Mesenchymal stem cell (in vitro differentiated cells and primary cell): Measurements from ENCODE around the gene SRCAP.
"Not testable (repeated sequence)": the region's sequence is repeated elsewhere in the genome, so short reads cannot be mapped to it uniquely, and the experiment has no call there.

Source experiments
- DNase-seq: peaks from one replicate; pipeline ENCODE4 v3.0.0-alpha.2; 2013
- H2AFZ ChIP-seq: one replicate; pipeline ENCODE4 v1.6.1; 2013; ENCODE audit warnings: low read depth, mild to moderate bottlenecking, control low read depth, inconsistent platforms, low read length, moderate library complexity
- H2AK5ac ChIP-seq: 2 replicates; pipeline ENCODE4 v1.6.1; 2013; ENCODE audit warnings: low read length, moderate library complexity, mild to moderate bottlenecking, inconsistent platforms; ENCODE audit not compliant: severe bottlenecking
- H2BK120ac ChIP-seq: one replicate; pipeline ENCODE4 v1.6.1; 2013; ENCODE audit warnings: low read depth, mild to moderate bottlenecking, inconsistent platforms, low read length, moderate library complexity
- H2BK12ac ChIP-seq, 2 experiments: one replicate each; pipeline ENCODE4 v1.6.1; 2013; ENCODE audit warnings: inconsistent platforms in 2 of 2, low read length in 2 of 2, mild to moderate bottlenecking in 2 of 2, moderate library complexity in 2 of 2, control low read depth in 1 of 2
- H2BK15ac ChIP-seq: one replicate; pipeline ENCODE4 v1.6.1; 2013; ENCODE audit warnings: mild to moderate bottlenecking, low read depth, inconsistent platforms; ENCODE audit not compliant: poor library complexity, severe bottlenecking
- H2BK5ac ChIP-seq: 2 replicates; pipeline ENCODE4 v1.6.1; 2013; ENCODE audit warnings: low read depth, mild to moderate bottlenecking, low read length, control low read depth, inconsistent platforms; ENCODE audit not compliant: poor library complexity, severe bottlenecking
- H3K14ac ChIP-seq, 2 experiments: one replicate each; pipeline ENCODE4 v1.6.1; 2013; ENCODE audit warnings: inconsistent platforms in 2 of 2, low read length in 2 of 2, control low read depth in 1 of 2, mild to moderate bottlenecking in 1 of 2, moderate library complexity in 1 of 2
- H3K18ac ChIP-seq, 2 experiments: one replicate each; pipeline ENCODE4 v1.6.1; 2013; ENCODE audit warnings: inconsistent platforms in 2 of 2, low read length in 2 of 2, control low read depth in 1 of 2, low read depth in 1 of 2, mild to moderate bottlenecking in 1 of 2
- H3K23ac ChIP-seq, 2 experiments: one replicate each; pipeline ENCODE4 v1.6.1; 2013; ENCODE audit warnings: inconsistent platforms in 2 of 2, low read length in 2 of 2, mild to moderate bottlenecking in 2 of 2, moderate library complexity in 2 of 2, control low read depth in 1 of 2
- H3K27ac ChIP-seq: 2 replicates; pipeline ENCODE4 v1.5.1; 2013; ENCODE audit warnings: mild to moderate bottlenecking, moderate library complexity, low read length, control low read depth, inconsistent platforms; ENCODE audit not compliant: poor library complexity, severe bottlenecking
- H3K27me3 ChIP-seq, 2 experiments: 2 replicates each; pipeline versions ENCODE4 v1.6.1 to v1.7.0; 2013; ENCODE audit warnings: low read length in 2 of 2, mild to moderate bottlenecking in 2 of 2, moderate library complexity in 2 of 2, control low read depth in 1 of 2, inconsistent platforms in 1 of 2; ENCODE audit not compliant: control insufficient read depth in 1 of 2, insufficient read depth in 1 of 2
- H3K36me3 ChIP-seq, 2 experiments: 2 replicates each; pipeline versions ENCODE4 v1.6.1 to v1.7.0; 2013; ENCODE audit warnings: low read length in 2 of 2, control low read depth in 1 of 2, inconsistent platforms in 1 of 2, low read depth in 1 of 2, mild to moderate bottlenecking in 1 of 2; ENCODE audit not compliant: insufficient read depth in 2 of 2, control insufficient read depth in 1 of 2
- H3K4ac ChIP-seq, 2 experiments: one replicate each; pipeline ENCODE4 v1.6.1; 2013; ENCODE audit warnings: inconsistent platforms in 2 of 2, low read length in 2 of 2, mild to moderate bottlenecking in 2 of 2, moderate library complexity in 2 of 2, control low read depth in 1 of 2, low read depth in 1 of 2
- H3K4me1 ChIP-seq: 2 replicates; pipeline ENCODE4 v1.6.1; 2013; ENCODE audit warnings: low read depth, low read length, control low read depth; ENCODE audit not compliant: control insufficient read depth, insufficient read depth
- H3K4me2 ChIP-seq: 2 replicates; pipeline ENCODE4 v1.6.1; 2013; ENCODE audit warnings: low read length, mild to moderate bottlenecking, inconsistent platforms; ENCODE audit not compliant: poor library complexity, severe bottlenecking
- H3K4me3 ChIP-seq, 2 experiments: 2 replicates each; pipeline versions ENCODE4 v1.5.1 to v1.7.0; 2013; ENCODE audit warnings: low read length in 2 of 2, mild to moderate bottlenecking in 2 of 2, control low read depth in 1 of 2, low read depth in 1 of 2; ENCODE audit not compliant: insufficient read depth in 1 of 2
- H3K79me1 ChIP-seq: replicated peaks from 2 replicates; pipeline ENCODE4 v1.6.1; 2013; ENCODE audit warnings: mild to moderate bottlenecking, control low read depth, low read length, inconsistent platforms; ENCODE audit not compliant: poor library complexity, severe bottlenecking
- H3K9ac ChIP-seq: 2 replicates; pipeline ENCODE4 v1.7.0; 2013; ENCODE audit warnings: mild to moderate bottlenecking, low read length, moderate library complexity
- H3K9me3 ChIP-seq: 2 replicates; pipeline ENCODE4 v1.7.0; 2013; ENCODE audit warnings: mild to moderate bottlenecking, low read length; ENCODE audit not compliant: control insufficient read depth
- H4K8ac ChIP-seq: one replicate; pipeline ENCODE4 v1.6.1; 2013; ENCODE audit warnings: inconsistent platforms, mild to moderate bottlenecking, low read length, moderate library complexity
- H4K91ac ChIP-seq: one replicate; pipeline ENCODE4 v1.6.1; 2013; ENCODE audit warnings: mild to moderate bottlenecking, low read length, inconsistent platforms
- WGBS: methylation state at CpG from one replicate; pipeline ENCODE4 v1.1.7; 2013; ENCODE audit warnings: mixed read lengths; 5-methylcytosine and 5-hydroxymethylcytosine counted together

SRCAP gene

GRCh38 chr16:30694926-30695693, 3.9 kb upstream of the SRCAP start:
- Histone ChIP-seq H3K79me1 (no peaks in the 10 kb centered on the region), H2BK5ac (no peak overlapping the region), H3K23ac (no peak overlapping the region), H3K4me1 (peaks cover 5% of the 10 kb centered on the region), H3K4me3 (no peak overlapping the region), H2BK120ac (no peak overlapping the region), H3K27me3 (no peaks in the 10 kb centered on the region), H2AK5ac (no peak overlapping the region), H3K36me3 (peaks cover 0 to 5% of the 10 kb centered on the region in 2 experiments), H3K14ac (no peak overlapping the region), H2BK12ac (no peak overlapping the region), H3K18ac (no peak overlapping the region), H2AFZ (no peak overlapping the region), H4K8ac (peak overlapping the region; percentile 19), H3K4ac (no peak overlapping the region), H3K9me3 (no peaks in the 10 kb centered on the region), H3K4me2 (no peak overlapping the region), H2BK15ac (no peak overlapping the region), H3K27ac (no peak overlapping the region), H4K91ac (no peak overlapping the region), H3K9ac (no peak overlapping the region)
- 51% methylated on average over 10 of the region's 11 CpGs for WGBS
- DNase-seq, result no peak

DNA sequence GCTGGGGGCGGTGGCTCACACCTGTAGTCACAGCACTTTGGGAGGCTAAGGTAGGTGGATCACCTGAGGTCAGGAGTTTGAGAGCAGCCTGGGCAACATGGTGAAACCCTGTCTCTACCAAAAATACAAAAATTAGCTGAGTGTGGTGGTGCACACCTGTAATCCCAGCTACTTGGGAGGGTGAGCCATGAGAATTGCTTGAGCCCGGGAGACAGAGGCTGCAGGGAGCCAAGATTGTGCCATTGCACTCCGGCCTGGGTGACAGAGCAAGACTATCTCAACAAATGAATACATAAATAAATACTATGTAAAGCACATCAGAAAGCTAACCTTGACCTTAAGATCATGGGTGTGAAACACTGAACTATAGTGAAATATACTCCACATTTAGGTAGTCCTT, 2.3 kb upstream of the SRCAP start:
- not testable (repeated sequence) for DNase-seq, H2BK12ac ChIP-seq, H2AK5ac ChIP-seq, H3K4ac ChIP-seq, H3K4me2 ChIP-seq, H3K18ac ChIP-seq, H3K9me3 ChIP-seq, H3K27me3 ChIP-seq, H3K23ac ChIP-seq, H2AFZ ChIP-seq, H2BK15ac ChIP-seq, H3K4me1 ChIP-seq, H4K91ac ChIP-seq, H3K4me3 ChIP-seq, H3K14ac ChIP-seq, H4K8ac ChIP-seq, H2BK5ac ChIP-seq, H3K79me1 ChIP-seq, H3K27ac ChIP-seq, H3K9ac ChIP-seq, H2BK120ac ChIP-seq
- H3K36me3 ChIP-seq, result peaks cover 6 to 19% of the 10 kb centered on the region in 2 experiments
- 100% methylated on average over 2 of the region's 3 CpGs for WGBS

GRCh38 chr16:30697264-30698138, 1.5 kb upstream of the SRCAP start:
- Histone ChIP-seq H2BK5ac (peak overlapping the region; percentile 91), H3K4me3 (peak overlapping the region; percentile 98 to 99), H3K4ac (no peak overlapping the region), H3K36me3 (peaks cover 14 to 25% of the 10 kb centered on the region in 2 experiments), H3K4me2 (peak overlapping the region; percentile 97), H3K27me3 (no peaks in the 10 kb centered on the region), H3K23ac (no peak overlapping the region), H3K9me3 (no peaks in the 10 kb centered on the region), H3K14ac (no peak overlapping the region), H2BK12ac (no peak overlapping the region), H3K79me1 (peaks cover 2% of the 10 kb centered on the region), H2AK5ac (no peak overlapping the region), H2AFZ (peak overlapping the region; percentile 78), H4K91ac (no peak overlapping the region), H4K8ac (peak overlapping the region; percentile 90), H3K18ac (peak overlapping the region in 1 of 2 experiments; percentile 79), H2BK15ac (no peak overlapping the region), H3K4me1 (peaks cover 9% of the 10 kb centered on the region), H3K27ac (peak overlapping the region; percentile 73), H3K9ac (peak overlapping the region; percentile 100), H2BK120ac (no peak overlapping the region)
- no peak for DNase-seq
- WGBS, result 26% methylated on average over 14 of the region's 26 CpGs
